AG09319 (cell line): Measurements from ENCODE around the gene IQGAP2.

Experiments
- DNase-seq: peaks from one replicate; pipeline ENCODE4 v3.0.0-alpha.2; 2010; ENCODE audit warnings: low read depth; ENCODE audit errors: extremely low read depth
- TF ChIP-seq, protein P1 (sequence below): IDR thresholded peaks from 2 replicates; pipeline ENCODE4 v1.5.1; 2011; ENCODE audit warnings: low read depth, mild to moderate bottlenecking, inconsistent platforms, low read length, moderate library complexity

The IQGAP2 gene

GRCh38 chr5:76397200-76397599 is 5.9 kb upstream of the IQGAP2 start:
- TF ChIP-seq, protein P1, sequence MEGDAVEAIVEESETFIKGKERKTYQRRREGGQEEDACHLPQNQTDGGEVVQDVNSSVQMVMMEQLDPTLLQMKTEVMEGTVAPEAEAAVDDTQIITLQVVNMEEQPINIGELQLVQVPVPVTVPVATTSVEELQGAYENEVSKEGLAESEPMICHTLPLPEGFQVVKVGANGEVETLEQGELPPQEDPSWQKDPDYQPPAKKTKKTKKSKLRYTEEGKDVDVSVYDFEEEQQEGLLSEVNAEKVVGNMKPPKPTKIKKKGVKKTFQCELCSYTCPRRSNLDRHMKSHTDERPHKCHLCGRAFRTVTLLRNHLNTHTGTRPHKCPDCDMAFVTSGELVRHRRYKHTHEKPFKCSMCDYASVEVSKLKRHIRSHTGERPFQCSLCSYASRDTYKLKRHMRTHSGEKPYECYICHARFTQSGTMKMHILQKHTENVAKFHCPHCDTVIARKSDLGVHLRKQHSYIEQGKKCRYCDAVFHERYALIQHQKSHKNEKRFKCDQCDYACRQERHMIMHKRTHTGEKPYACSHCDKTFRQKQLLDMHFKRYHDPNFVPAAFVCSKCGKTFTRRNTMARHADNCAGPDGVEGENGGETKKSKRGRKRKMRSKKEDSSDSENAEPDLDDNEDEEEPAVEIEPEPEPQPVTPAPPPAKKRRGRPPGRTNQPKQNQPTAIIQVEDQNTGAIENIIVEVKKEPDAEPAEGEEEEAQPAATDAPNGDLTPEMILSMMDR = no peak
- no peak for DNase-seq

DNA sequence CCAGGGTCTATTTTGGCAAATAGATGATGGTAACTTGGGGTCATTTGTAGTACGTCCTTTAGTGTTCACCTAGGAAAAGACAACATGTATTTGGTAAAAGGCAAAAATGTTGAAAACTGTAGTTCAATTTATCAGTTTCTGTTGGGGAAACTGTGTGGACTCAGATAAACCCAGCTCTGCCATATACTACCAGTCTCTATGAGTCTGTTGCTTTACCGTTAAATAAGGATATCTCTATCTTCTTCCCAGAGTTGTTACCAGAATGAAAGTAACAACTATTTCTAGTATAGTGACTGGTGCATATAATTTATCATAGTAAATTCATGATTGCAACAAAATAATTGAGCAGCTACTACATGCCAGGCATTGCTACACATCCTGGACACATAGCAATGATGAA is 3.8 kb upstream of the IQGAP2 start:
- TF ChIP-seq, protein P1 = no peak
- DNase-seq = no peak

DNA sequence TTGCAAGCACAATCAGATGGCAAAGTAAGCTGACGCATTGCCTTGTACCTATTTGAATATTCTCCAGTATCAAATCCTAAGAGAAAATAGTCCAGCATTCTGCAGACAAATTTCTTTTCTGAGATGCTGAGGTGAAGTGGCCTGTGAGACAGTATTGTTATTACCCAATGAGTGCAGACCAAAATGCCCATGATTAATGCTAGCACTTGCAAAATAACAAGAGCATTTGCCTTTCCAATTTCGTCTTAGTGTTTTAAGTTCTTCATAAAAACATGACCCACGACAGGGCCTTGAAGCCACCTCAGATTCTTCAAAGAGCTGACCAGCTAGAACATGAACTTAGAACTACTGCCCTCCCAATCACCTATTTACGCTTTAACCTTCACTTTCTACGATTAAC is 2.6 kb upstream of the IQGAP2 start:
- no peak for DNase-seq
- TF ChIP-seq, protein P1 = no peak

DNA sequence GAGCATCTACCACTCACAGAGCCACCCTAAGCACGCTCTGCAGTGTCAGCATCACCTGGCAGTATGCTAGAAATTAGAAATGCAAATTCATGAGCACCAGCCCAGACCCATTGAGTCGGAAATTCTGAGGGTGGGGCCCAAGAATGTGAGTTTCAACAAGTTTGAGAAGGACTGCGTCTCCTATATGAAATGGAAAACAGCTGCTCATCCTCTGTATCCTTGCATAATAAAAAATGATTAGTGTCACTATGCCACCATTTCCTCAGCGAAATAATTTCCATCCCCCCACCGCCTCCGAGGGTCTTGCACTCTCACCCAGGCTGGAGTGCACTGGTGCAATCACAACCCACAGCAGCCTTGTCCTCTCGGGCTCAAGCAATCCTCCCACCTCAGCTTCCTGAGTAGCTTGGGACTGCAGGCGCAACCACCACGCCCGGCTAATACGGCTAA is 1.3 kb upstream of the IQGAP2 start:
- DNase-seq = no peak
- TF ChIP-seq, protein P1 = no peak

DNA sequence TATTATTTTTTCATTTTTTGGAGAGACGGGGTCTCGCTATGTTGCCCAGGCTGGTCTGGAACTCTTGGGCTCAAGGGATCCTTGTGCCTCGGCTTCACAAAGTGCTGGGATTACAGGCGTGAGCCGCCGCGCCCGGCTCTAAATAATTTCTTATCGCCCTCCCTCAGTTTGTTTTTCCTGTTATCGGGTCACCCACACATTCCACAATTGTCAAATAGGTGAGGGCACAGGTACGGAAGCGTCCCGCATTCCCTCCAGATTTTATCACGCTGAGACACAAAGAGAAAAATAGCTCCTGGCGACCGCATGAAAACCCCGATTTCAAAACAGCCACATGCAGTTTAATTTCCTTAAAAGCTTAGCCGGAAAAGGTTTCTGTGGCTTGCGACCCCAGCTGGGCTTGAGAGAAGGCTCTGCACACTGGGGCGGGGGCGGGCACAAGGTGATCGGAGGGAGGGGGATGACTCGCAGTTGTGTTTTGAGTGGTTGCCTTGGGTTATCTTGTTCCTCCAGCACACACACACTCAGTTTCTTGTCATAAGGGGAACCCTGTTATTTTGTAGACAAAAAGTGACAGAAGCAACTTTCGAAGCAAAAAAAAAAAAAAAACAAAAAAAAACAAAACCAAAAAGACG is 717 bp upstream of the IQGAP2 start:
- no peak for DNase-seq

DNA sequence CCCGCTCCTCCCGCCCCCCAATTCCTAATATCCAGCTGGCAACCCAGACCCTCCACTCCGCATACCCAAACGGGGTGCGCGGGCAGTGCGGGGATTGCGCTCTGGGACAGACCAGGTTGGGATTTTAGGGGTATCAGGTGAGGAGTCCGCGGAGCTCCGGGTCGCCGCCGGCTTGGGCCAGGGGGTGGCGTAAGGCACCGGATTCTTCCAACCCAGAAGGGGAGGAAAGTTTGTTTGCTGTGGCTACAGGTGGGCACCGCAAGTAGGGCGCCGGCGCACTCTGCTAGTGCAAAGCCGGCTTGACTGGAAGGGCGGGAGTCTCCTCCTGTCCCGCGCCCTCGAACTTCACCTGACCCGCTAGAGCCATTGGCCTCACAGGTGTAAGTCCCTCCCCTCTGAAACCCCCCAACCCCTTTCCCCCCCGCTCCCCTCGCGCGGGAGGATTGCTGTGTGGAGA is 709 bp downstream of the IQGAP2 start:
- DNase-seq = no peak
- TF ChIP-seq, protein P1 = no peak

More for the DNA sequence above, 717 bp upstream of the IQGAP2 start:
- TF ChIP-seq, protein P1 = no peak

DNA sequence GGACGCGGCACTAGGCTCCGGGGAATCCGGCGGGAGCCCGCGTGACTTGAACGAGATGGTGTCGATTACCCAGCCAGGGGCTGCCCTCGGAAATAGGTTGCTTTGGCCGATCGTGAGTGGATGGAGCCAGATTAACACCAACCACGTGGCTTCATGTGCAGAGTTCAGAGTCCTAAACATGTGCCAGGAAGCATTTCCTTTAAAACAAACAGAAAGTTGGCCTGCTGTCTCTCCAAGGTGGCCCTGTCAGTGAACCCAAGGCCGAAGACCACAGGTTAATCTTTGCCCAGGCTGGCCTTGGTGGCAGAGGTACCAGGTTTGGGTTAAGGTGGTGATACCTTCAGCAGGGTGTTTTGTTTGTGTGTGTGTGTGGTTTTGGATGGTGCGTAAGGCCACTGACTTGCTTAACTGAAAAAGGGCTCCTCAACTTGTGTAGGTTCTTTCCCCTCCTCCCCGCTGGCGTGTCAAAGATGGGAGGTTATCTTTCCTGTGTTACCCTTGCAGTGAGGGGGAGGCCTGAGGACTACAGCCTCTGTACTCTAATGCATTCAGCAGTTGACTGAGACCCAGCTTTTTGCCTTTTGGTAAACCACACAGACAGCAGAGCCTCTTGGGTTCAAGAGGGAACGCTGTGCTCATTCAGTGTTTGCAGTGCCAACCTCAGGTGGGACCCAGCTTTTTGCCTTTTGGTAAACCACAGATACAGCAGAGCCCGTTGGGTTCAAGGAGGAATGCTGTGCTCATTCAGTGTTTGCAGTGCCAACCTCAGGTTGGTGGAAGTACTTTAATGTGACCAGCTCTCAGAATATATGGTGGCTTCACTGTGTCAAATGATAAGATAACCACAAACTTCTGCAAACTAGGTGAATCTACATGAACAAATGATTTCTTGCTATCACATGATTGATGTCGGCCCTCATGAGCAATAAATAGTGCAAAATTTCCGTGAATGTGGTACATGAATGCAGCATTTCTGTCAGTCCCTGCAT is 1.4 kb downstream of the IQGAP2 start:
- no peak for DNase-seq
- TF ChIP-seq, protein P1 = no peak
